WERI-Rb-1 (cell line): Measurements from ENCODE around the gene PRSS33.

ENCODE experiments used
- DNase-seq: peaks from one replicate; pipeline ENCODE4 v3.0.0-alpha.2; 2020
- H3K27ac ChIP-seq: fragments of 250-450 bp; sonication (Bioruptor Pico); 2 replicates; pipeline ENCODE4 v1.5.1; 2020; ENCODE audit warnings: mild to moderate bottlenecking, moderate library complexity
- H3K27me3 ChIP-seq: fragments of 250-450 bp; sonication (Bioruptor Pico); 2 replicates; pipeline ENCODE4 v1.5.1; 2021; ENCODE audit warnings: mild to moderate bottlenecking, low read depth, moderate library complexity; ENCODE audit not compliant: insufficient read depth, severe bottlenecking
- H3K36me3 ChIP-seq: fragments of 250-450 bp; sonication (Bioruptor Pico); 2 replicates; pipeline ENCODE4 v1.5.1; 2020; ENCODE audit warnings: mild to moderate bottlenecking, moderate library complexity
- H3K4me3 ChIP-seq: 2 replicates; pipeline ENCODE4 v1.5.1; 2011; ENCODE audit warnings: low read depth, mild to moderate bottlenecking, control low read depth, low read length
- H3K9me3 ChIP-seq: fragments of 250-450 bp; sonication (Bioruptor Pico); 2 replicates; pipeline ENCODE4 v1.5.1; 2021; ENCODE audit warnings: mild to moderate bottlenecking, moderate library complexity; ENCODE audit not compliant: severe bottlenecking
- TF ChIP-seq, protein P1 (sequence below): IDR thresholded peaks from 2 replicates; pipeline ENCODE4 v1.5.1; 2011; ENCODE audit warnings: low read depth, mild to moderate bottlenecking, control low read depth, inconsistent platforms, low read length

Gene PRSS33

DNA sequence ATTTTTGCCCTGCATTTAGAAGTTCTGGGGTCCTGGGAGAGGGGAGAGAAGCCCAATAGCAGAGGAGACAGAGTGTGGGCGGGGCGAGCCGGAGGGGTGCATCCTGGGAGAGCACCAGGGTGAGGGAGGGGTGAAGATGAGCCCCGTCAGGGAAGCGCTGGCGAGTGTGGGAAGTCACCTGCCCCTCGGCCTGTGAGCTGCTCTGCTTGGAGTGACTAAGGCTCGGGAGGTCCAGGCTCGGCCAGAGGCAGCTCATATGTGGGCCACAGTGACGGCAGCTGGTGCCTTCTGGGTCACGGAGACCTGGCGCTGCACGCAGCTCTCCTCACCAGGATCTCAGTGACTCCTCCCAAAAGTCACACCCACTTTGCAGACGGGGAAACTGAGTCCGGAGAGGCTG is 43.8 kb upstream of the PRSS33 start:
- H3K27me3 ChIP-seq = no peaks in the 10 kb centered on the region
- no peak for DNase-seq

DNA sequence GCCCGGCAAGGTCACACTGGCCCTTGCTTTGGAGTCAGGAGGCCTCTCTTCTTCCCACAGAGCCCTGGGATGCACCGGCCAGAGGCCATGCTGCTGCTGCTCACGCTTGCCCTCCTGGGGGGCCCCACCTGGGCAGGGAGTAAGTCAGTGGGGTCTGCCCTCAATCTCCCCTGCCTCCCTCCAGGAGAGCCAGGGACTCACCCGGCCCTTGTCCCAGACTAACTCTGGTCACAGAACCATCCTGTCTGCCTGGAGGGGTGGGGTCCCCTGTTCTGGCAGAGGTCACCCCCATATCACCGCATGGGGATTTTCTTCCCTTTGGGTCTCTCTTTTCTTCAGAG is 43.0 kb upstream of the PRSS33 start:
- TF ChIP-seq, protein P1, sequence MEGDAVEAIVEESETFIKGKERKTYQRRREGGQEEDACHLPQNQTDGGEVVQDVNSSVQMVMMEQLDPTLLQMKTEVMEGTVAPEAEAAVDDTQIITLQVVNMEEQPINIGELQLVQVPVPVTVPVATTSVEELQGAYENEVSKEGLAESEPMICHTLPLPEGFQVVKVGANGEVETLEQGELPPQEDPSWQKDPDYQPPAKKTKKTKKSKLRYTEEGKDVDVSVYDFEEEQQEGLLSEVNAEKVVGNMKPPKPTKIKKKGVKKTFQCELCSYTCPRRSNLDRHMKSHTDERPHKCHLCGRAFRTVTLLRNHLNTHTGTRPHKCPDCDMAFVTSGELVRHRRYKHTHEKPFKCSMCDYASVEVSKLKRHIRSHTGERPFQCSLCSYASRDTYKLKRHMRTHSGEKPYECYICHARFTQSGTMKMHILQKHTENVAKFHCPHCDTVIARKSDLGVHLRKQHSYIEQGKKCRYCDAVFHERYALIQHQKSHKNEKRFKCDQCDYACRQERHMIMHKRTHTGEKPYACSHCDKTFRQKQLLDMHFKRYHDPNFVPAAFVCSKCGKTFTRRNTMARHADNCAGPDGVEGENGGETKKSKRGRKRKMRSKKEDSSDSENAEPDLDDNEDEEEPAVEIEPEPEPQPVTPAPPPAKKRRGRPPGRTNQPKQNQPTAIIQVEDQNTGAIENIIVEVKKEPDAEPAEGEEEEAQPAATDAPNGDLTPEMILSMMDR = no peak
- no peaks in the 10 kb centered on the region for H3K9me3 ChIP-seq
- DNase-seq = no peak
- no peak overlapping the region for H3K4me3 ChIP-seq
- no peaks in the 10 kb centered on the region for H3K27me3 ChIP-seq
- H3K36me3 ChIP-seq = no peaks in the 10 kb centered on the region
- no peak overlapping the region for H3K27ac ChIP-seq

More for the DNA sequence above, 43.8 kb upstream of the PRSS33 start:
- TF ChIP-seq, protein P1 = no peak
- H3K27ac ChIP-seq = no peak overlapping the region
- no peaks in the 10 kb centered on the region for H3K36me3 ChIP-seq
- H3K4me3 ChIP-seq = no peak overlapping the region
- H3K9me3 ChIP-seq = no peaks in the 10 kb centered on the region

DNA sequence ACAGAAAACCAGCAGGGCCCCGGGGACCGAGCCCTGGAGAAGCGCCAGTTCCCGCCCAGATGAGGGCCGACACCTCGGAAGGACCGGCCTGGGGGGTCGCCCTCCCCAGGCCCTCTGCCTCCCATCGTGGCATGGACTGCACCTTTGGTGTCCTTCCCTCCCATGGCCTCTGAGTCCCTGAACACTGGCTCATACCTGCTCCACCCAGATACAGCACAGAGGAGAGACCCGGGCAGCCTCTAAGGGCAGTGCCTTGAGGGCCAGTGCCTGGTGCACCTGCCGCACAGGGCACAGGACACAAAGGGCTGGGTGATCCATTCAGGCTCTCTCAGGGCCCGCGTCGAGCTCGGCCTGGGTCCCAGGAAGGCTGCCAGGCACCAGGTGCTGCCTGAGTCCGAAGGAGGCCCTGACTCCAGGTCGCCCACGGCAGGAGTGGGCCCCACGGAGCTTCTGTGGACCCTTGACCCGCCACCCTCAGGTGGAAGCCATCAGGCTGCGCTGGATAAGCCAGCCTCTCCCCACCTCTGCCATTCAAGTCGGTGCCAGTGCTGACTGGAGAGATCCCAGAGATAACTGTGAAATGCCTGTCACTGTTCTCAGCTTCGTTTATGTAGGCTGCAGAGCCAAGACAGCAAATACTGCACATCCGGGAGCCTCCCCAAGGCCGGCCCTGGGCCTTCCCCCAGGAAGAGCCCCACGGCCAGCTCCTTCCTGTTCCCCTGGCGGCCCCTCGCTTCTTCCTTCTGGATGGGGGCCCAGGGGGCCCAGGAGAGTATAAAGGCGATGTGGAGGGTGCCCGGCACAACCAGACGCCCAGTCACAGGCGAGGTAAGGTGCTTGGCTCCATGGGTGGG is 42.4 kb upstream of the PRSS33 start, which contains the start of gene ZG16B:
Gene ZG16B, plus strand, starts transcription at position 803 of the 854 bp plus-strand sequence. CDS start 139 bp downstream, outside the sequence.
- DNase-seq = no peak
- Histone ChIP-seq H3K4me3 (no peak within 1 kb of the TSS), H3K27me3 (no peaks in the 10 kb centered on the region), H3K27ac (no peak within 1 kb of the TSS), H3K9me3 (no peaks in the 10 kb centered on the region), H3K36me3 (no peaks in the 10 kb centered on the region)
- TF ChIP-seq, protein P1 = no peak

DNA sequence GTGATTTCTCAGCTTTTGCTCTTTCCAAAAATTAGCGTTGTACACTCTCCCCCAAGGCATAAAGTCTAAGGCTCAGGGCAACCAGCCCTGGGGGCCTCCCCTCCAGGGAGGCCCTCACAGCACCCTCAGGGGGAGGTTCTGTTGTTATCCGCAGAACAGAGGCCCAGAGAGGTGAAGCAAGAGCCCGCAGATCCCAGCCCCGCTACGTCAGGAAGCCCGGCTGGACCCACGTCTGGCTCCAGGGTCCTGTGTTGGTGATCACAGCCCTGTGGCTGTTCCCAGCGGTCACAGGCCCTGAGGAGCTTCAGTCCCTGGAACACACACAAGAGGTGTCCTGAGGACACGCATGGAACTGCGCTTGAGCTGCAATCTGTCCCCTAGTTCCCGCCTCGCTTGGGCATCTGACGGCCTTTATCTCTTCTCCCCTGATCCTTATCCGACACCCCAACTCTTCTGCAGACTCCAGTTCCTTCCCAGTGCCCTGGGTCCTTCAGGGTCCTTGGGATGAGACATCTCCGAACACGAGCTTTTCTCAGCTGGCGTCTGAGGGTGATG is 41.6 kb upstream of the PRSS33 start:
- Histone ChIP-seq H3K27ac (no peak overlapping the region), H3K9me3 (no peaks in the 10 kb centered on the region), H3K36me3 (no peaks in the 10 kb centered on the region), H3K27me3 (no peaks in the 10 kb centered on the region), H3K4me3 (no peak overlapping the region)
- TF ChIP-seq, protein P1 = no peak
- peak; percentile 52 for DNase-seq

DNA sequence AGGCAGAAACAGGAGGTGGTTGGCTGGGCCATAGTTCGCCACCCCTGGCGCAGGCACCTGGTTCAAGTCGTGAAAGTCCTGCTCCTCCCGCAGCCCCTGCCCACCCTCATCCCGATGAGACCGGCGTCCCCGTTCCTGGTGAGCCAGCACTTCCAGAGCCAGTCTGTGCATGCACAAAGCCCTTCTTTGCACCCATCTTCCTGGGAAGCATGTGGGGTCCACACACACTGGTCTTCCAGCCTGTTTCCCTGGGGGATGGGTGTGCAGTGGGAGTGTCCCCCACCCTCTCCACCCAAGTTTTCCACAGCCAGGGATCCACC is 41.1 kb upstream of the PRSS33 start:
- DNase-seq = no peak
- Histone ChIP-seq H3K9me3 (no peaks in the 10 kb centered on the region), H3K36me3 (no peaks in the 10 kb centered on the region), H3K27me3 (no peaks in the 10 kb centered on the region), H3K4me3 (no peak overlapping the region), H3K27ac (no peak overlapping the region)
- TF ChIP-seq, protein P1 = no peak
